ENCODE measurements around the gene NFATC1.

Gene NFATC1

GRCh38 chr18:79410731-79411613 is 15.2 kb downstream of the NFATC1 start:
- H3K9ac ChIP-seq (ENCODE audit: low read length in 5 of 5), result no peak overlapping the region
- H3K4me1 ChIP-seq (ENCODE audit: control insufficient read depth in 5 of 5, insufficient read depth in 5 of 5, low read length in 5 of 5), result peaks cover 0 to 25% (median 0%) of the 10 kb centered on the region in 5 donors
- H3K4me3 ChIP-seq (ENCODE audit: low read depth in 1 of 5, low read length in 5 of 5), result no peak overlapping the region
- no peaks in the 10 kb centered on the region for H3K27me3 ChIP-seq (ENCODE audit: control insufficient read depth in 5 of 5, insufficient read depth in 4 of 5, low read length in 5 of 5)
- no peak overlapping the region for H3K27ac ChIP-seq (ENCODE audit: low read depth, low read length)
- H3K36me3 ChIP-seq (ENCODE audit: control insufficient read depth in 5 of 5, insufficient read depth in 5 of 5, low read length in 5 of 5), result peaks cover 0 to 47% (median 36%) of the 10 kb centered on the region in 5 donors
- H3K9me3 ChIP-seq (ENCODE audit: control insufficient read depth in 5 of 5, low read length in 5 of 5), result no peaks in the 10 kb centered on the region

- H3K9ac ChIP-seq (ENCODE audit: low read length in 5 of 5), result no peak overlapping the region
- no peak overlapping the region for H3K27ac ChIP-seq (ENCODE audit: low read depth, low read length)
- H3K36me3 ChIP-seq (ENCODE audit: control insufficient read depth in 5 of 5, insufficient read depth in 5 of 5, low read length in 5 of 5), result peaks cover 0 to 47% (median 36%) of the 10 kb centered on the region in 5 donors
- H3K4me1 ChIP-seq (ENCODE audit: control insufficient read depth in 5 of 5, insufficient read depth in 5 of 5, low read length in 5 of 5), result peaks cover 0 to 18% (median 0%) of the 10 kb centered on the region in 5 donors
- no peaks in the 10 kb centered on the region for H3K27me3 ChIP-seq (ENCODE audit: control insufficient read depth in 5 of 5, insufficient read depth in 4 of 5, low read length in 5 of 5)
- H3K9me3 ChIP-seq (ENCODE audit: control insufficient read depth in 5 of 5, low read length in 5 of 5), result no peaks in the 10 kb centered on the region
- H3K4me3 ChIP-seq (ENCODE audit: low read depth in 1 of 5, low read length in 5 of 5), result no peak overlapping the region
These were observed 16.1 kb downstream of the NFATC1 start for GRCh38 chr18:79411614-79412526.

- H3K27me3 ChIP-seq (ENCODE audit: control insufficient read depth in 5 of 5, insufficient read depth in 4 of 5, low read length in 5 of 5), result no peaks in the 10 kb centered on the region
- H3K27ac ChIP-seq (ENCODE audit: low read depth, low read length), result no peak overlapping the region
- no peaks in the 10 kb centered on the region for H3K9me3 ChIP-seq (ENCODE audit: control insufficient read depth in 5 of 5, low read length in 5 of 5)
- H3K4me3 ChIP-seq (ENCODE audit: low read depth in 1 of 5, low read length in 5 of 5), result no peak overlapping the region
- no peak overlapping the region for H3K9ac ChIP-seq (ENCODE audit: low read length in 5 of 5)
- H3K36me3 ChIP-seq (ENCODE audit: control insufficient read depth in 5 of 5, insufficient read depth in 5 of 5, low read length in 5 of 5), result peaks cover 0 to 49% (median 36%) of the 10 kb centered on the region in 5 donors
- H3K4me1 ChIP-seq (ENCODE audit: control insufficient read depth in 5 of 5, insufficient read depth in 5 of 5, low read length in 5 of 5), result peaks cover 0 to 18% (median 0%) of the 10 kb centered on the region in 5 donors
These were observed 17.3 kb downstream of the NFATC1 start for GRCh38 chr18:79413025-79413424.

GRCh38 chr18:79413426-79413825 is 17.7 kb downstream of the NFATC1 start:
- Histone ChIP-seq H3K27me3 (ENCODE audit: control insufficient read depth in 5 of 5, insufficient read depth in 4 of 5, low read length in 5 of 5) (no peaks in the 10 kb centered on the region), H3K9me3 (ENCODE audit: control insufficient read depth in 5 of 5, low read length in 5 of 5) (no peaks in the 10 kb centered on the region), H3K27ac (ENCODE audit: low read depth, low read length) (no peak overlapping the region), H3K4me3 (ENCODE audit: low read depth in 1 of 5, low read length in 5 of 5) (no peak overlapping the region), H3K4me1 (ENCODE audit: control insufficient read depth in 5 of 5, insufficient read depth in 5 of 5, low read length in 5 of 5) (peaks cover 0 to 18% (median under 1%) of the 10 kb centered on the region in 5 donors), H3K36me3 (ENCODE audit: control insufficient read depth in 5 of 5, insufficient read depth in 5 of 5, low read length in 5 of 5) (peaks cover 0 to 53% (median 36%) of the 10 kb centered on the region in 5 donors), H3K9ac (ENCODE audit: low read length in 5 of 5) (no peak overlapping the region)

- H3K36me3 ChIP-seq (ENCODE audit: control insufficient read depth in 5 of 5, insufficient read depth in 5 of 5, low read length in 5 of 5), result peaks cover 0 to 56% (median 38%) of the 10 kb centered on the region in 5 donors
- H3K27me3 ChIP-seq (ENCODE audit: control insufficient read depth in 5 of 5, insufficient read depth in 4 of 5, low read length in 5 of 5), result no peaks in the 10 kb centered on the region
- peaks cover 0 to 18% (median 3%) of the 10 kb centered on the region in 5 donors for H3K4me1 ChIP-seq (ENCODE audit: control insufficient read depth in 5 of 5, insufficient read depth in 5 of 5, low read length in 5 of 5)
- H3K4me3 ChIP-seq (ENCODE audit: low read depth in 1 of 5, low read length in 5 of 5), result no peak overlapping the region
- no peak overlapping the region for H3K27ac ChIP-seq (ENCODE audit: low read depth, low read length)
- no peaks in the 10 kb centered on the region for H3K9me3 ChIP-seq (ENCODE audit: control insufficient read depth in 5 of 5, low read length in 5 of 5)
- no peak overlapping the region for H3K9ac ChIP-seq (ENCODE audit: low read length in 5 of 5)
These were observed 18.2 kb downstream of the NFATC1 start for GRCh38 chr18:79413901-79414300.

GRCh38 chr18:79416022-79416676 is 20.4 kb downstream of the NFATC1 start:
- Histone ChIP-seq H3K27ac (ENCODE audit: low read depth, low read length) (no peak overlapping the region), H3K36me3 (ENCODE audit: control insufficient read depth in 5 of 5, insufficient read depth in 5 of 5, low read length in 5 of 5) (peaks cover 0 to 59% (median 39%) of the 10 kb centered on the region in 5 donors)

GRCh38 chr18:79416677-79417052 is 20.9 kb downstream of the NFATC1 start:
- no peak overlapping the region for H3K27ac ChIP-seq (ENCODE audit: low read depth, low read length)
- no peak overlapping the region for H3K9ac ChIP-seq (ENCODE audit: low read length in 5 of 5)
- no peaks in the 10 kb centered on the region for H3K9me3 ChIP-seq (ENCODE audit: control insufficient read depth in 5 of 5, low read length in 5 of 5)
- no peak overlapping the region for H3K4me3 ChIP-seq (ENCODE audit: low read depth in 1 of 5, low read length in 5 of 5)
- H3K27me3 ChIP-seq (ENCODE audit: control insufficient read depth in 5 of 5, insufficient read depth in 4 of 5, low read length in 5 of 5), result no peaks in the 10 kb centered on the region
- peaks cover 0 to 60% (median 40%) of the 10 kb centered on the region in 5 donors for H3K36me3 ChIP-seq (ENCODE audit: control insufficient read depth in 5 of 5, insufficient read depth in 5 of 5, low read length in 5 of 5)
- H3K4me1 ChIP-seq (ENCODE audit: control insufficient read depth in 5 of 5, insufficient read depth in 5 of 5, low read length in 5 of 5), result peaks cover 2 to 22% (median 8%) of the 10 kb centered on the region in 5 donors

More at GRCh38 chr18:79416022-79416676, 20.4 kb downstream of the NFATC1 start:
- Histone ChIP-seq H3K4me3 (ENCODE audit: low read depth in 1 of 5, low read length in 5 of 5) (no peak overlapping the region), H3K4me1 (ENCODE audit: control insufficient read depth in 5 of 5, insufficient read depth in 5 of 5, low read length in 5 of 5) (peaks cover 0 to 18% (median 3%) of the 10 kb centered on the region in 5 donors), H3K9me3 (ENCODE audit: control insufficient read depth in 5 of 5, low read length in 5 of 5) (no peaks in the 10 kb centered on the region), H3K9ac (ENCODE audit: low read length in 5 of 5) (no peak overlapping the region), H3K27me3 (ENCODE audit: control insufficient read depth in 5 of 5, insufficient read depth in 4 of 5, low read length in 5 of 5) (no peaks in the 10 kb centered on the region)

- no peaks in the 10 kb centered on the region for H3K27me3 ChIP-seq (ENCODE audit: control insufficient read depth in 5 of 5, insufficient read depth in 4 of 5, low read length in 5 of 5)
- no peaks in the 10 kb centered on the region for H3K9me3 ChIP-seq (ENCODE audit: control insufficient read depth in 5 of 5, low read length in 5 of 5)
- peaks cover 0 to 45% (median 34%) of the 10 kb centered on the region in 5 donors for H3K36me3 ChIP-seq (ENCODE audit: control insufficient read depth in 5 of 5, insufficient read depth in 5 of 5, low read length in 5 of 5)
- peaks cover 5 to 25% (median 19%) of the 10 kb centered on the region in 5 donors for H3K4me1 ChIP-seq (ENCODE audit: control insufficient read depth in 5 of 5, insufficient read depth in 5 of 5, low read length in 5 of 5)
- H3K9ac ChIP-seq (ENCODE audit: low read length in 5 of 5), result no peak overlapping the region
- H3K27ac ChIP-seq (ENCODE audit: low read depth, low read length), result no peak overlapping the region
- H3K4me3 ChIP-seq (ENCODE audit: low read depth in 1 of 5, low read length in 5 of 5), result no peak overlapping the region
These were observed 22.5 kb downstream of the NFATC1 start for GRCh38 chr18:79418236-79418635.

- Histone ChIP-seq H3K27ac (ENCODE audit: low read depth, low read length) (no peak overlapping the region), H3K9me3 (ENCODE audit: control insufficient read depth in 5 of 5, low read length in 5 of 5) (no peaks in the 10 kb centered on the region), H3K4me3 (ENCODE audit: low read depth in 1 of 5, low read length in 5 of 5) (no peak overlapping the region), H3K27me3 (ENCODE audit: control insufficient read depth in 5 of 5, insufficient read depth in 4 of 5, low read length in 5 of 5) (no peaks in the 10 kb centered on the region), H3K36me3 (ENCODE audit: control insufficient read depth in 5 of 5, insufficient read depth in 5 of 5, low read length in 5 of 5) (peaks cover 0 to 41% (median 30%) of the 10 kb centered on the region in 5 donors), H3K9ac (ENCODE audit: low read length in 5 of 5) (no peak overlapping the region), H3K4me1 (ENCODE audit: control insufficient read depth in 5 of 5, insufficient read depth in 5 of 5, low read length in 5 of 5) (peaks cover 5 to 29% (median 21%) of the 10 kb centered on the region in 5 donors)
These were observed 22.9 kb downstream of the NFATC1 start for GRCh38 chr18:79418642-79419041.

Measured in subcutaneous abdominal adipose tissue (tissue), 5 donors.